Common myeloid progenitor, CD34-positive (primary cell): Measurements from ENCODE around the gene FAM167B.
A peak's percentile ranks its signal among the peaks of the same experiment; 100 is the strongest.
"Not testable (repeated sequence)": the region's sequence is repeated elsewhere in the genome, so short reads cannot be mapped to it uniquely, and the experiment has no call there.

Experiments
- CTCF ChIA-PET: fragments of 350-600 bp; sonication (Branson Sonifier 250); formaldehyde crosslinking; loops from one replicate; lab custom pipeline; 2021; ENCODE audit warnings: antibody characterized with exemption; lab: Charles Lee
- POLR2A ChIA-PET: fragments of 350-600 bp; sonication (Branson Sonifier 250); formaldehyde crosslinking; loops from one replicate; lab custom pipeline; 2021; ENCODE audit warnings: antibody characterized with exemption; lab: Charles Lee
- DNase-seq, 3 donors: peaks; one replicate each; pipeline versions ENCODE4 v3.0.0 to v3.0.0-alpha.2; 2013
- H3K27ac ChIP-seq, 2 experiments: 1 replicate in 1 of 2; 2 replicates in 1 of 2; pipeline ENCODE4 v1.7.0; 2013; ENCODE audit warnings: inconsistent platforms in 2 of 2, low read length in 2 of 2, mild to moderate bottlenecking in 2 of 2, low read depth in 1 of 2, moderate library complexity in 1 of 2; ENCODE audit not compliant: severe bottlenecking in 2 of 2, insufficient read depth in 1 of 2, poor library complexity in 1 of 2
- H3K27me3 ChIP-seq, 5 experiments: replicated peaks in 2 of 5; 1 replicate in 3 of 5; 2 replicates in 2 of 5; pipeline versions ENCODE4 v1.6.1 to v1.7.0; 2013; ENCODE audit warnings: low read length in 4 of 5, mild to moderate bottlenecking in 2 of 5, moderate library complexity in 2 of 5, inconsistent platforms in 1 of 5; ENCODE audit not compliant: insufficient read depth in 5 of 5, control insufficient read depth in 4 of 5
- H3K36me3 ChIP-seq, 4 experiments: 1 replicate in 2 of 4; 2 replicates in 2 of 4; pipeline versions ENCODE4 v1.6.1 to v1.7.0; 2013; ENCODE audit warnings: low read length in 3 of 4, control low read depth in 1 of 4, mild to moderate bottlenecking in 1 of 4; ENCODE audit not compliant: control insufficient read depth in 4 of 4, insufficient read depth in 4 of 4
- H3K4me1 ChIP-seq, 4 experiments: 1 replicate in 3 of 4; 2 replicates in 1 of 4; pipeline versions ENCODE4 v1.6.1 to v1.7.1; 2013; ENCODE audit warnings: low read length in 3 of 4, mild to moderate bottlenecking in 3 of 4, control low read depth in 1 of 4, inconsistent platforms in 1 of 4, moderate library complexity in 1 of 4; ENCODE audit not compliant: control insufficient read depth in 4 of 4, insufficient read depth in 4 of 4; ENCODE audit errors: control extremely low read depth in 1 of 4
- H3K4me3 ChIP-seq, 7 experiments: 1 replicate in 4 of 7; 2 replicates in 3 of 7; pipeline versions ENCODE4 v1.5.1 to v1.7.0; 2013; ENCODE audit warnings: mild to moderate bottlenecking in 7 of 7, low read length in 6 of 7, moderate library complexity in 6 of 7, inconsistent platforms in 2 of 7, low read depth in 2 of 7, control low read depth in 1 of 7; ENCODE audit not compliant: insufficient read depth in 4 of 7, control insufficient read depth in 1 of 7; ENCODE audit errors: extremely low read depth in 1 of 7
- H3K9me3 ChIP-seq, 5 experiments: 1 replicate in 4 of 5; 2 replicates in 1 of 5; pipeline versions ENCODE4 v1.6.1 to v1.7.1; 2013; ENCODE audit warnings: low read length in 4 of 5, mild to moderate bottlenecking in 2 of 5, inconsistent platforms in 1 of 5, low read depth in 1 of 5, moderate library complexity in 1 of 5; ENCODE audit not compliant: control insufficient read depth in 4 of 5, insufficient read depth in 2 of 5; ENCODE audit errors: control extremely low read depth in 1 of 5
- WGBS: methylation state at CpG from one replicate; pipeline ENCODE4 v1.1.5; 2013; ENCODE audit not compliant: insufficient coverage; 5-methylcytosine and 5-hydroxymethylcytosine counted together

The FAM167B gene

GRCh38 chr1:32285658-32286057, 38.6 kb downstream of the FAM167B start:
- Histone ChIP-seq H3K27ac (no peak overlapping the region), H3K4me1 (no peaks in the 10 kb centered on the region), H3K36me3 (no peaks in the 10 kb centered on the region), H3K9me3 (no peaks in the 10 kb centered on the region), H3K27me3 (no peaks in the 10 kb centered on the region), H3K4me3 (no peak overlapping the region)
- no peak for DNase-seq
- 100% methylated on average over 2 of the region's 3 CpGs for WGBS
- POLR2A ChIA-PET = no interaction called here
- CTCF ChIA-PET = no interaction called here

- ChIA-PET CTCF (interaction anchor here (0.6 to 2.3 kb wide), 3 partner anchors 10 to 71 kb away, joined by 3 to 14 read pairs (median 4); partner anchors contain the start of gene FAM167B), POLR2A (no interaction called here)
- no peaks in the 10 kb centered on the region for H3K9me3 ChIP-seq
- no CpG with 5 or more reads among the region's 4 CpGs for WGBS
- peaks cover 0 to 7% (median 5%) of the 10 kb centered on the region in 4 experiments for H3K4me1 ChIP-seq
- H3K36me3 ChIP-seq = no peaks in the 10 kb centered on the region
- no peak for DNase-seq
- H3K27me3 ChIP-seq = no peaks in the 10 kb centered on the region
- no peak overlapping the region for H3K27ac ChIP-seq
- no peak overlapping the region for H3K4me3 ChIP-seq
These were observed 39.7 kb downstream of the FAM167B start for GRCh38 chr1:32286763-32287162.

- no peaks in the 10 kb centered on the region for H3K9me3 ChIP-seq
- ChIA-PET POLR2A (no interaction called here), CTCF (interaction anchor here (3.7 kb wide), 1 partner anchor 40 kb away, joined by 27 read pairs; the partner anchor contains the start of gene LCK)
- 96% methylated on average over 2 of the region's 7 CpGs for WGBS
- no peak for DNase-seq
- no peak overlapping the region for H3K27ac ChIP-seq
- no peaks in the 10 kb centered on the region for H3K36me3 ChIP-seq
- H3K4me1 ChIP-seq = peaks cover 0 to 17% (median 12%) of the 10 kb centered on the region in 4 experiments
- H3K4me3 ChIP-seq = no peak overlapping the region
- H3K27me3 ChIP-seq = no peaks in the 10 kb centered on the region
These were observed 42.2 kb downstream of the FAM167B start for GRCh38 chr1:32289256-32289655.

DNA sequence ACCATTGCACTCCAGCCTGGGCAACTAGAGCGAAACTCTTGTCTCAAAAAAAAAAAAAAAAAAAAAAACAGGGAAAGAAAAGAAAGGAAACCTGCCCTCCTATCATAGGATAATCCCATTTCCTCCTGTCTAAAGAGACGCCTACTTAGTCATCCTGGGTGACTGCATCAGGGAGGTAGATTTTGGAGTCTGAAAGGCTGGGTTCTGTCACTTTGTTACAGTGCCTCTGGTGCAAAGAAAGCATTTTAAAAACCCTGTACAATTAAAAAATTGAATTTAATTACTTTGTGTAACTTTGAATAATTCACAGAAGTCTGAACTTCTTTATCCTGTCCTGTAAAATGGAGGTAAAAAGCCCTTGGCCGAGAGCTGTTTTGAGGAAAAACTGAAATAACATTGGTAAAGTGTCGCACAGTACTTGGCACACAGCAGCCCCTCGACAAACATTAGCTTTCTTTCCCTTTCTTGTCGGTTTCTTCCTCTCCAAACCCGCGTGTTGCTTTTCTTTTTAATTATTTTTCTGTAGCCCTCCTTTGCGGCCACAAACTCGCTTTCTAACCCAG, 44.2 kb downstream of the FAM167B start:
- Histone ChIP-seq H3K27me3 (no peaks in the 10 kb centered on the region), H3K36me3 (peaks cover 0 to 5% (median 0%) of the 10 kb centered on the region in 4 experiments), H3K4me1 (peaks cover 0 to 17% (median 12%) of the 10 kb centered on the region in 4 experiments), H3K4me3 (peak overlapping the region; percentile 91 to 99 (median 95)), H3K9me3 (no peaks in the 10 kb centered on the region), H3K27ac (peak overlapping the region; percentile 19 to 89)
- peak in 1 of 3 donors; percentile 10 for DNase-seq
- WGBS = 41% methylated on average over 8 of the region's 10 CpGs
- CTCF ChIA-PET = interaction anchor here (1.0 to 3.7 kb wide), 7 partner anchors 13 to 81 kb away, joined by 3 to 27 read pairs (median 5); partner anchors contain the start of gene LCK
- POLR2A ChIA-PET = interaction anchor here (1.1 to 1.6 kb wide), 2 partner anchors 42 to 49 kb away, joined by 3 to 5 read pairs; no protein-coding TSS in a partner anchor

- Histone ChIP-seq H3K27me3 (no peaks in the 10 kb centered on the region), H3K4me1 (peaks cover 0 to 17% (median 12%) of the 10 kb centered on the region in 4 experiments), H3K4me3 (peak within 1 kb of the TSS; percentile 91 to 99 (median 95)), H3K9me3 (no peaks in the 10 kb centered on the region), H3K36me3 (peaks cover 0 to 7% (median 0%) of the 10 kb centered on the region in 4 experiments), H3K27ac (peak within 1 kb of the TSS; percentile 54 to 89)
- ChIA-PET CTCF (interaction anchor here (0.7 to 3.7 kb wide), 7 partner anchors 30 to 82 kb away, joined by 3 to 27 read pairs (median 5); partner anchors contain the start of gene LCK), POLR2A (interaction anchor here (1.1 to 1.6 kb wide), 3 partner anchors 9 to 49 kb away, joined by 3 to 5 read pairs (median 4); no protein-coding TSS in a partner anchor)
- WGBS = 0% methylated on average over 45 of the region's 67 CpGs
- DNase-seq = peak; percentile 98 to 99 (median 99)
These were observed 44.9 kb downstream of the FAM167B start, which contains the start of gene HDAC1 for GRCh38 chr1:32291708-32292538. Gene HDAC1 (plus strand): TSS chr1:32292083. CDS start chr1:32292170, 87 bp downstream.

GRCh38 chr1:32298211-32298610, 51.2 kb downstream of the FAM167B start:
- DNase-seq, POLR2A ChIA-PET, H3K4me1 ChIP-seq, H3K27me3 ChIP-seq, H3K9me3 ChIP-seq, H3K4me3 ChIP-seq, CTCF ChIA-PET, H3K27ac ChIP-seq: not testable (repeated sequence)
- peaks cover 8 to 27% (median 10%) of the 10 kb centered on the region in 4 experiments for H3K36me3 ChIP-seq
- WGBS = 99% methylated on average over 16 of the region's 16 CpGs
